LNCaP clone FGC (cell line): ENCODE measurements around the gene WDR20.
"Not testable (repeated sequence)": the region's sequence is repeated elsewhere in the genome, so short reads cannot be mapped to it uniquely, and the experiment has no call there.

Experiments used
- DNase-seq: peaks from one replicate; pipeline ENCODE4 v3.0.0-alpha.2; 2011; ENCODE audit warnings: low read depth
- H3K4me3 ChIP-seq: 2 replicates; pipeline ENCODE4 v1.5.1; 2011; ENCODE audit warnings: mild to moderate bottlenecking, low read depth, low read length, control low read depth
- TF ChIP-seq, protein P1 (sequence below): IDR thresholded peaks from 2 replicates; pipeline ENCODE4 v1.5.1; 2012; ENCODE audit warnings: mild to moderate bottlenecking; ENCODE audit not compliant: control insufficient read depth, insufficient read depth; ENCODE audit errors: extremely low read depth

WDR20 gene

GRCh38 chr14:102117852-102118251, 21.8 kb upstream of the WDR20 start:
- no peak overlapping the region for H3K4me3 ChIP-seq
- DNase-seq, result no peak
- TF ChIP-seq, protein P1, sequence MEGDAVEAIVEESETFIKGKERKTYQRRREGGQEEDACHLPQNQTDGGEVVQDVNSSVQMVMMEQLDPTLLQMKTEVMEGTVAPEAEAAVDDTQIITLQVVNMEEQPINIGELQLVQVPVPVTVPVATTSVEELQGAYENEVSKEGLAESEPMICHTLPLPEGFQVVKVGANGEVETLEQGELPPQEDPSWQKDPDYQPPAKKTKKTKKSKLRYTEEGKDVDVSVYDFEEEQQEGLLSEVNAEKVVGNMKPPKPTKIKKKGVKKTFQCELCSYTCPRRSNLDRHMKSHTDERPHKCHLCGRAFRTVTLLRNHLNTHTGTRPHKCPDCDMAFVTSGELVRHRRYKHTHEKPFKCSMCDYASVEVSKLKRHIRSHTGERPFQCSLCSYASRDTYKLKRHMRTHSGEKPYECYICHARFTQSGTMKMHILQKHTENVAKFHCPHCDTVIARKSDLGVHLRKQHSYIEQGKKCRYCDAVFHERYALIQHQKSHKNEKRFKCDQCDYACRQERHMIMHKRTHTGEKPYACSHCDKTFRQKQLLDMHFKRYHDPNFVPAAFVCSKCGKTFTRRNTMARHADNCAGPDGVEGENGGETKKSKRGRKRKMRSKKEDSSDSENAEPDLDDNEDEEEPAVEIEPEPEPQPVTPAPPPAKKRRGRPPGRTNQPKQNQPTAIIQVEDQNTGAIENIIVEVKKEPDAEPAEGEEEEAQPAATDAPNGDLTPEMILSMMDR, result no peak

- TF ChIP-seq, protein P1, result no peak
- DNase-seq, result no peak
- H3K4me3 ChIP-seq, result no peak overlapping the region
Observed at GRCh38 chr14:102120888-102121287, 18.8 kb upstream of the WDR20 start.

GRCh38 chr14:102121567-102121966, 18.1 kb upstream of the WDR20 start:
- no peak for DNase-seq
- TF ChIP-seq, protein P1, result no peak

GRCh38 chr14:102124419-102124818, 15.3 kb upstream of the WDR20 start:
- TF ChIP-seq, protein P1, result no peak

More at GRCh38 chr14:102121567-102121966, 18.1 kb upstream of the WDR20 start:
- no peak overlapping the region for H3K4me3 ChIP-seq

DNA sequence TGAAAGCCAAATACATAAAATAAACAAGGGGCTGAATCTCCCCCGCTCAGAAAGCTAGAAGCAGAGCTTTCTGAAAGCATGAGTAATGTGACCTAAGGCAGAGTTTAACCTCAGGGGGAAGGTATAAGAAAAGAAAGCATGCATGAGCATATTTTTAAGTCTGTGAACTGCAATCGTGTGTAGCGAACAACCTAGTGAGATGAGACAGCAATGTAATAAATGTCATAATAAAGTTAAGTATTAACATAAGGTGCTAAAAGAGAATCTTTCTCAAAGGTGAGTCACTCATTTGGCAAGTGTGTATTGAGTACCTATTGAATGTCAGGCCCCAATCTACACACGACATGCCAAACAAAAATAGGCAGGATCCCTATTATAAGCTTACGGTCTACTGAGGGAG, 14.2 kb upstream of the WDR20 start:
- H3K4me3 ChIP-seq, result no peak overlapping the region
- no peak for DNase-seq
- TF ChIP-seq, protein P1, result no peak

More at GRCh38 chr14:102124419-102124818, 15.3 kb upstream of the WDR20 start:
- no peak overlapping the region for H3K4me3 ChIP-seq
- no peak for DNase-seq

DNA sequence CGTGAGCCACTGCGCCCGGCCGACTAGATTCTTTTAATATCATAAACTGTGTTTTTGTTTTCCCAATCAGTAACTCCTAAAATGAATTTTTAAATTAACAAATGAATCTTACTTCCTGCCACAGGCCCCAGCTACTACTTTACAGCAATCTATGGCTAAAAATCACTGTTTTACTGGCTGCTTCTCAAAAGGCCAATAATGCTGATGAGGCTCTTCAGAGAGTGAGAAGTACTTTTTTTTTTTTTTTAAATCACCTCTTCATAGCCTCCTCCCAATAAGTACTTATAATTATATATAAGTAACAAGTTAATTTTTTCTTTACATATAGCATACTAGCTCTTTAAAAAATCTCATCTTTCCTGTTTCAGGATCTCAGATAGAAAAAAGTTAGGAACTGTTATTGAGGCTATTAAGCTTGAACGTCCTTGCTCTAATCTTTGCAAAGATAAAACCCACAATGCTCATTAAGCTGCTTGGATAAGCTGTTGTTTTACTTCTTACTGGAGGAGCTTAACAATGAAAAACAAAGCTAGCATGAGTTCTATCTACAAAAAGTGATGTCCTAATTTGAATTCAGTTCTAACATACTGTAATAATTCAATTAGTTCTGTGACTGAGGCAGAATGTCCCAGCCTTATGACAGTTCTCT, 12.8 kb upstream of the WDR20 start:
- TF ChIP-seq, protein P1, result no peak
- H3K4me3 ChIP-seq, result no peak overlapping the region
- DNase-seq, result no peak

GRCh38 chr14:102131741-102132140, 8.0 kb upstream of the WDR20 start:
- DNase-seq, result no peak
- TF ChIP-seq, protein P1, result no peak
- no peak overlapping the region for H3K4me3 ChIP-seq

- not testable (repeated sequence) for H3K4me3 ChIP-seq, DNase-seq
Observed at GRCh38 chr14:102134021-102134420, 5.7 kb upstream of the WDR20 start.

DNA sequence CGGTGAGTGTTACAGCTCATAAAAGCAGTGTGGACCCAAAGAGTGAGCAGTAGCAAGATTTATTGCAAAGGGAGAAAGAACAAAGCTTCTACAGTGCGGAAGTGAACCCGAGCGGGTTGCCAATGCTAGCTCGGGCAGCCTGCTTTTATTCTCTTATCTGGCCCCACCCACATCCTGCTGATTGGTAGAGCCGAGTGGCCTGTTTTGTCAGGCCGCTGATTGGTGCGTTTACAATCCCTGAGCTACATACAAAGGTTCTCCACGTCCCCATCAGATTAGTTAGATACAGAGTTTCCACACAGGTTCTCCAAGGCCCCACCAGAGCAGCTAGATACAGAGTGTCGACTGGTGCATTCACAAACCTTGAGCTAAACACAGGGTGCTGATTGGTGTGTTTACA, 5.0 kb upstream of the WDR20 start:
- H3K4me3 ChIP-seq, DNase-seq: not testable (repeated sequence)

GRCh38 chr14:102135456-102135855, 4.2 kb upstream of the WDR20 start:
- H3K4me3 ChIP-seq, DNase-seq: not testable (repeated sequence)
